ENCODE measurements around the gene PODXL. TPM values are rescaled to one million over a fixed set of nuclear protein-coding genes. Genes with fewer than 3 reads are reported as not detected.
A peak's percentile ranks its signal among the peaks of the same experiment; 100 is the strongest.

PODXL gene
- polyA plus RNA-seq, 1 donor from 2014 or later, result 4.5 TPM

GRCh38 chr7:131546583-131547141 is 9.8 kb downstream of the PODXL start:
- Histone ChIP-seq H3K9me2 (ENCODE audit: insufficient read depth, low read length) (no peaks in the 10 kb centered on the region), H3K27me3 (ENCODE audit: insufficient read depth, low read depth, low read length) (no peaks in the 10 kb centered on the region), H3K79me2 (replicated peaks; ENCODE audit: insufficient read depth, low read length) (no peaks in the 10 kb centered on the region), H4K20me1 (ENCODE audit: insufficient read depth) (no peaks in the 10 kb centered on the region), H3K4me2 (ENCODE audit: low read length) (no peak overlapping the region), H3K9ac (ENCODE audit: low read length) (no peak overlapping the region), H2AFZ (ENCODE audit: low read depth, low read length) (no peak overlapping the region), H3K4me3 (ENCODE audit: low read length) (no peak overlapping the region), H3K9me3 (ENCODE audit: low read length) (no peaks in the 10 kb centered on the region), H3F3A (ENCODE audit: insufficient read depth, low read length, poor library complexity, severe bottlenecking) (no peaks in the 10 kb centered on the region), H3K36me3 (ENCODE audit: insufficient read depth, low read length) (no peaks in the 10 kb centered on the region), H3K27ac (ENCODE audit: low read length) (no peak overlapping the region)
- TF ChIP-seq REST (IDR thresholded peaks at IDR 0.05; ENCODE audit: borderline replicate concordance) (no peak), CTCF (IDR thresholded peaks at IDR 0.05; ENCODE audit: poor library complexity, severe bottlenecking) (peak; percentile 23)

GRCh38 chr7:131546126-131546525 is 10.3 kb downstream of the PODXL start:
- no peak for TF ChIP-seq CTCF (IDR thresholded peaks at IDR 0.05; ENCODE audit: poor library complexity, severe bottlenecking)
- TF ChIP-seq REST (IDR thresholded peaks at IDR 0.05; ENCODE audit: borderline replicate concordance), result no peak
- TF ChIP-seq SMC3 (conservative IDR thresholded peaks at IDR 0.05; ENCODE audit: poor library complexity), result no peak
- TF ChIP-seq EZH2 (IDR thresholded peaks at IDR 0.05; ENCODE audit: borderline replicate concordance, insufficient read depth, low read length, poor library complexity, severe bottlenecking), result no peak
- TF ChIP-seq MXI1 (conservative IDR thresholded peaks at IDR 0.05; ENCODE audit: poor library complexity, severe bottlenecking), result no peak
- no peak for TF ChIP-seq EP300 (conservative IDR thresholded peaks at IDR 0.05; ENCODE audit: poor library complexity, severe bottlenecking)
- TF ChIP-seq TAF1 (IDR thresholded peaks at IDR 0.05; ENCODE audit: low read depth), result no peak
- TF ChIP-seq RAD21 (conservative IDR thresholded peaks at IDR 0.05), result no peak
- TF ChIP-seq POLR2AphosphoS5 (IDR thresholded peaks at IDR 0.05), result no peak
- no peaks in the 10 kb centered on the region for H3F3A ChIP-seq (ENCODE audit: insufficient read depth, low read length, poor library complexity, severe bottlenecking)
- no peak overlapping the region for H3K27ac ChIP-seq (ENCODE audit: low read length)
- no peaks in the 10 kb centered on the region for H3K27me3 ChIP-seq (ENCODE audit: insufficient read depth, low read depth, low read length)
- H3K9ac ChIP-seq (ENCODE audit: low read length), result no peak overlapping the region
- no peaks in the 10 kb centered on the region for H3K9me3 ChIP-seq (ENCODE audit: low read length)
- no peaks in the 10 kb centered on the region for H3K36me3 ChIP-seq (ENCODE audit: insufficient read depth, low read length)
- no peak overlapping the region for H3K4me2 ChIP-seq (ENCODE audit: low read length)
- no peaks in the 10 kb centered on the region for H4K20me1 ChIP-seq (ENCODE audit: insufficient read depth)
- no peak overlapping the region for H3K4me3 ChIP-seq (ENCODE audit: low read length)
- no peaks in the 10 kb centered on the region for H3K79me2 ChIP-seq (replicated peaks; ENCODE audit: insufficient read depth, low read length)
- no peak overlapping the region for H2AFZ ChIP-seq (ENCODE audit: low read depth, low read length)
- H3K9me2 ChIP-seq (ENCODE audit: insufficient read depth, low read length), result no peaks in the 10 kb centered on the region

All from neural cell (in vitro differentiated cells).